ENCODE results near the gene RGS7. TPM values are rescaled to one million over a fixed set of nuclear protein-coding genes. Genes with fewer than 3 reads are reported as not detected.

Gene RGS7
- total RNA-seq, 4 donors from 2014 or later = 0.27 TPM; not detected in 3

DNA sequence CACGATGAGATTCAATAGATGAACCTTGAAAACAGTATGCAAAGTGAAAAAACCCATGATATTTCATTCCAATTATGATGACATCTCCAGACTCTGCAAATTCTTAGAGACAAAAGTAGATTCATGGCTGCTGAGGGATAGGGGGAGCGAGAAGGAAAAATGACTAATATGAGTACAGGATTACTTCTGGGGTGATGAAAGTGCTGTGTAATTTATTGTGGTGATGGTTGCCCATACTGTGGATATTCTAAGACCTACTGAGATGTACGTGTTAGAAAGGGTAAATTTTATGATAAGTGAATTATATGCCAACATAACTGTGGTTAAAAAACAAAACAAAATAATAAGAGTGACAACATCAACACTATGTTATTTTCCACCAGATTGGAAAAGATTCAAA lies 18.9 kb upstream of the RGS7 start:
- Histone ChIP-seq H3K27me3 (no peaks in the 10 kb centered on the region), H3K4me1 (no peaks in the 10 kb centered on the region), H3K27ac (no peak overlapping the region), H3K4me3 (no peak overlapping the region), H3K9me3 (no peaks in the 10 kb centered on the region), H3K36me3 (no peaks in the 10 kb centered on the region)
- no peak for TF ChIP-seq EP300 (IDR thresholded peaks at IDR 0.05)
- TF ChIP-seq POLR2AphosphoS5 (IDR thresholded peaks at IDR 0.05) = no peak
- no peak for TF ChIP-seq CTCF (IDR thresholded peaks at IDR 0.05)
- TF ChIP-seq POLR2A (IDR thresholded peaks at IDR 0.05) = no peak
- WGBS, 2 donors (ENCODE audit: low coverage in 1 of 2) = 62 to 74% methylated on average over 3 of the region's 3 CpGs
- ATAC-seq = no peak

DNA sequence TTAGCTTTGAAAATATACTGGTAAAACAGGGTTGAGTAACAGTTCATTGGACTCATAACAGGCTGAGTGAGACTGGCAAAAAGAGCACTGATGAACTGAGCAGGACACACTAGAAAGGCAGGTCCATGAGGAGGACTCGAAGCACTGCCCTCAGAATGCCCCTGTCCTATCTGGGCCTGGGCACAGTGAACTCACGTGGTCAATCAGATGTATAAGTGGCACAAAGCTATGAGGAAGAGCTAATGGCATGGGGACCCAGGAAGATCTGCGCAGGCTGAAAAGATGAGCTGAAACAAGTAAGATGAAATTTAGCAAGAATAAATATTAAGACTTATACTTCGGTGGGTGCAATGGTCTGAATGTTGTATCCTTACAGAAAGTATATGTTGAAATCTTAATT lies 9.2 kb upstream of the RGS7 start:
- peaks cover 4% of the 10 kb centered on the region for H3K27me3 ChIP-seq
- H3K9me3 ChIP-seq = no peaks in the 10 kb centered on the region
- WGBS, 2 donors (ENCODE audit: low coverage in 1 of 2) = 70 to 87% methylated on average over 4 of the region's 4 CpGs
- no peaks in the 10 kb centered on the region for H3K36me3 ChIP-seq
- no peaks in the 10 kb centered on the region for H3K4me1 ChIP-seq
- no peak for ATAC-seq
- H3K27ac ChIP-seq = no peak overlapping the region
- no peak overlapping the region for H3K4me3 ChIP-seq
- TF ChIP-seq POLR2A (IDR thresholded peaks at IDR 0.05) = no peak
- no peak for TF ChIP-seq EP300 (IDR thresholded peaks at IDR 0.05)
- no peak for TF ChIP-seq POLR2AphosphoS5 (IDR thresholded peaks at IDR 0.05)
- TF ChIP-seq CTCF (IDR thresholded peaks at IDR 0.05) = no peak

- WGBS, 2 donors (ENCODE audit: low coverage in 1 of 2) = 68 to 74% methylated on average over 2 to 4 of the region's 4 CpGs
- H3K27ac ChIP-seq = no peak overlapping the region
- H3K27me3 ChIP-seq = peaks cover 31% of the 10 kb centered on the region
- no peaks in the 10 kb centered on the region for H3K36me3 ChIP-seq
- no peak overlapping the region for H3K4me3 ChIP-seq
- ATAC-seq = no peak
- TF ChIP-seq POLR2A (IDR thresholded peaks at IDR 0.05) (no peak), CTCF (IDR thresholded peaks at IDR 0.05) (no peak), POLR2AphosphoS5 (IDR thresholded peaks at IDR 0.05) (no peak), EP300 (IDR thresholded peaks at IDR 0.05) (no peak)
- peaks cover 0 to 4% (median 0%) of the 10 kb centered on the region in 3 donors for H3K4me1 ChIP-seq
- H3K9me3 ChIP-seq = no peaks in the 10 kb centered on the region
These were observed 5.3 kb upstream of the RGS7 start for GRCh38 chr1:241362350-241362749.

- Histone ChIP-seq H3K4me3 (peak overlapping the region; percentile 13 to 56), H3K27ac (no peak overlapping the region), H3K9me3 (no peaks in the 10 kb centered on the region), H3K4me1 (peaks cover 0 to 17% (median 0%) of the 10 kb centered on the region in 3 donors), H3K36me3 (no peaks in the 10 kb centered on the region), H3K27me3 (peaks cover 64% of the 10 kb centered on the region)
- no peak for TF ChIP-seq EP300 (IDR thresholded peaks at IDR 0.05)
- TF ChIP-seq POLR2AphosphoS5 (IDR thresholded peaks at IDR 0.05) = no peak
- no peak for TF ChIP-seq POLR2A (IDR thresholded peaks at IDR 0.05)
- TF ChIP-seq CTCF (IDR thresholded peaks at IDR 0.05) = no peak
- ATAC-seq = no peak
- WGBS, 2 donors (ENCODE audit: low coverage in 1 of 2) = 12 to 16% methylated on average over 12 to 16 of the region's 33 CpGs
These were observed 648 bp upstream of the RGS7 start for GRCh38 chr1:241357366-241358340.

GRCh38 chr1:241356187-241356518 lies 852 bp downstream of the RGS7 start:
- no peak for ATAC-seq
- 7% methylated on average over 7 of the region's 14 CpGs; no CpG with 5 or more reads in 1 of the 2 donors for WGBS, 2 donors (ENCODE audit: low coverage in 1 of 2)
- Histone ChIP-seq H3K4me3 (peak overlapping the region in 1 of 2 donors; percentile 56), H3K4me1 (peaks cover 0 to 17% (median 0%) of the 10 kb centered on the region in 3 donors), H3K9me3 (no peaks in the 10 kb centered on the region), H3K27ac (no peak overlapping the region), H3K36me3 (no peaks in the 10 kb centered on the region), H3K27me3 (peaks cover 70% of the 10 kb centered on the region)
- TF ChIP-seq CTCF (IDR thresholded peaks at IDR 0.05) (no peak), POLR2A (IDR thresholded peaks at IDR 0.05) (no peak), POLR2AphosphoS5 (IDR thresholded peaks at IDR 0.05) (no peak), EP300 (IDR thresholded peaks at IDR 0.05) (no peak)

All from gastroesophageal sphincter (tissue), 4 donors.